HL-60/S4 treated with phorbol 12-myristate 13-acetate at 8.2 ng/mL for 4 days and 3 days (cell line): ENCODE results near the gene HAO2.
"Not testable (repeated sequence)": the region's sequence is repeated elsewhere in the genome, so short reads cannot be mapped to it uniquely, and the experiment has no call there.

Experiments used
- in situ Hi-C: fragments of 300-500 bp; cut with MboI; formaldehyde crosslinking; loops from 2 replicates; pipeline ENCODE4 v1.15.0; 2022; ENCODE audit warnings: low sequenced_read_pairs

Gene HAO2

GRCh38 chr1:119341372-119341947 is 27.1 kb upstream of the HAO2 start:
- in situ Hi-C loops: no loop called here

GRCh38 chr1:119345398-119345797 is 23.2 kb upstream of the HAO2 start:
- in situ Hi-C loops: no loop called here

GRCh38 chr1:119347858-119348257 is 20.7 kb upstream of the HAO2 start:
- in situ Hi-C loops: no loop called here

DNA sequence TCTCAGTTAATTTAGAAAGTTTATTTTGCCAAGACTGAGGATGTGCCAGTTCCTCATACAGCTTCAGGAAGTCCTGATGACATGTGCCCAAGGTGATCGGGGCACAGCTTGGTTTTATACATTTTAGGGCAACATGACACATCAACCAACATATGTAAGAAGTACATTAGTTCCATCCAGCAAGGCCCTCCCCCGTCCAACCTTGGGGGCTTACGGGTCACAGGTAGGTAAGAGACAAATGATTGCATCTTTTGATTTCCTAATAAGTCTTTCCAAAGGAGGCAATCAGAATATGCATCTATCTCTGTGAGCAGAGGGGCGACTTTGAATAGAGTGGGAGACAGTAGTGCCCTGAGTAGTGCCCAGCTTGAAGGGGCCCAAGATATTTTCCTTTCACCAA is 19.6 kb upstream of the HAO2 start:
- in situ Hi-C loops: no loop called here

GRCh38 chr1:119350866-119351265 is 17.7 kb upstream of the HAO2 start:
- in situ Hi-C loops: not testable (repeated sequence)

DNA sequence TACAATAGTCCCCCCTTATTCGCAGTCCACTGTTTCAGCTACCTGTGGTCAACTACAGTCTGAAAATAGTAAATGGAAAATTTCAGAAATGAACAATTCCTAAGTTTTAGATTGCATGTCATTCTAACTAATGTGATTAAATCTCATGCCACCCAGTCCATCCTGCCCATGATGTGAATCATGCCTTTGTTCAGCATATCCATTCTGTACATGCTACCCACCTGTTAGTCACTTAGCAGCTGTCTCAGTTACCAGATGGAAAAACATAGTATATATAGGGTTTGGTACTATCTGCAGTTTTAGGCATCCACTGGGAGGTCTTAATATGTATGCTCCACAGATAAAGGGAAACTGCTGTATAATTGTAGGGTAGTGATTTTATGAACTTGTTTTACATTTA is 16.6 kb upstream of the HAO2 start:
- in situ Hi-C loops: no loop called here

GRCh38 chr1:119353836-119354235 is 14.7 kb upstream of the HAO2 start:
- in situ Hi-C loops: no loop called here

DNA sequence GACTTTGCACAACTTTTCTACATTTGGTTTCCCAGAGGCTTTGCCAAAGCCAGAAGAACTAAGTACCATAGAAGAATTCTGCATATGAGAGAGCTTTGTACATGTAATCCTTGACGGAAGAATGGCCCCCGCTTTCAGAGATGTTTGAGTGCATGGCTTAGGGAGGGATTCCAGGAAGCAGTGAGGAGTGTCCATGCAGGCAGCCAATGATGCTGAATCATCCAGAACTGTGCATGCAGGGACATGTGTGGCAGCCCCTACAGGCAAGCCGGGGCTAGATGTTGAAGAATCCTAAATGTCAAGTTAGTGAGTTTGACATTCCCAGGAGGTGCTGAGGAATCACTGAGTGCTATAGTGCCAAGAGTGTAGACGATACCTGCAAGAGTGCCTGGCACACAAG is 9.9 kb upstream of the HAO2 start:
- in situ Hi-C loops: no loop called here

GRCh38 chr1:119359730-119360129 is 8.9 kb upstream of the HAO2 start:
- in situ Hi-C loops: no loop called here

GRCh38 chr1:119361205-119361604 is 7.4 kb upstream of the HAO2 start:
- in situ Hi-C loops: no loop called here

- in situ Hi-C loops: no loop called here
Measured at GRCh38 chr1:119361620-119362344, 6.8 kb upstream of the HAO2 start.

DNA sequence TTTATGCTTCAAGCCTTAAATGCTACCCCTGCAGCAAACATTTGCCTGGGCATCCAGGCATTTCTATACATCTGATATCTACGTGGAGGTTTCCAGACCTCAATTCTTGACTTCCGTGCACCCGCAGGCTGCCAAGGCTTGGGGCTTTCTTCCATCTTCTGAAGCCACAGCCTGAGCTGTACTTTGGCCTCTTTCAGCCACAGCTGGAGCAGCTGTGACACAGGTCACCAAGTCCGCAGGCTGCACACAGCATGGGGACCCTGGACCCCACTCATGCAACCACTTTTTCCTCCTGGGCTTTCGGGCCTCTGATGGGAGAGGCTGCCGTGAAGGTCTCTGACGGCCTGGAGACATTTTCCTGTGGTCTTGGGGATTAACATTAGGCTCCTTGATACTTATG is 5.4 kb upstream of the HAO2 start:
- in situ Hi-C loops: no loop called here

DNA sequence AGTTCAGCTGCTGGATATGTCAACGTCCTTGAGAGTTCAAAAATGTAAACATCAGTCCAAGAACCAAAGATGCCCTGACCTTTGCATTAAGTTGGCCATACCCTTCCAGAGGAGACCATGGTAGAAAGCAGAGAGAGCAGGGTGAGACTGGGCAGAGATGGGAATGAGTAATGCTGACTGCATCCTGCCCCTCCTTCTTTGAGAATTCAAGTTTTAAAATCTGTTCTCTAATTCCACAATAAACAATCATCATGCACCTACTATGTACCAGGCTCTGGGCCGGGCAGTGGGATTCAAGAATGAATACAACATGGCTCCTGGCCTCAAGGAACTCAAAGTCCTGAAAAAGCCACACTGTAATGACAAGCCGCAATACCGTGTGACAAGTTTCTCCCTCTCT is 3.9 kb upstream of the HAO2 start:
- in situ Hi-C loops: no loop called here

- in situ Hi-C loops: no loop called here
Measured at GRCh38 chr1:119366424-119366823, 2.2 kb upstream of the HAO2 start.

- in situ Hi-C loops: no loop called here
Measured at GRCh38 chr1:119367432-119368124, 1.0 kb upstream of the HAO2 start.

GRCh38 chr1:119370748-119371147 is 2.2 kb downstream of the HAO2 start:
- in situ Hi-C loops: no loop called here

DNA sequence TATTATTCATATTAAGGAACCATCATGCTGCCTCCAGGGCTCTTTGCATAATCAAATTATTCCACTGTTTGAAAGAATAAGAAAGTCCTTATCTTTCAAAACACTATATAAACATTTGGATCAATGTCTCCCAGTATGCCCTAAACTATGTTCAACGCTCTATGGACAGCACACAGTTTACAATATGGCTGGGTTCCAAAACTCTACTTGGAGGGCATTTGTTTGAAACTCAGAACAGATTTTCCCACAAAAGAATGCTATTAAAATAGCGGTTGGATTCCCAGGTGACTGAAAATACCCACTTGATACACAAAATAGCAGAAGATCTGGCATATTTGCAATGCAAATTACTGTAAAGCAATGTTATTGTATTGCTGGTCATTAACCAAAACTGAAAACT is 3.2 kb downstream of the HAO2 start:
- in situ Hi-C loops: no loop called here

- in situ Hi-C loops: no loop called here
Measured at GRCh38 chr1:119372503-119373086, 4.0 kb downstream of the HAO2 start.

GRCh38 chr1:119373465-119373864 is 4.9 kb downstream of the HAO2 start:
- in situ Hi-C loops: no loop called here

DNA sequence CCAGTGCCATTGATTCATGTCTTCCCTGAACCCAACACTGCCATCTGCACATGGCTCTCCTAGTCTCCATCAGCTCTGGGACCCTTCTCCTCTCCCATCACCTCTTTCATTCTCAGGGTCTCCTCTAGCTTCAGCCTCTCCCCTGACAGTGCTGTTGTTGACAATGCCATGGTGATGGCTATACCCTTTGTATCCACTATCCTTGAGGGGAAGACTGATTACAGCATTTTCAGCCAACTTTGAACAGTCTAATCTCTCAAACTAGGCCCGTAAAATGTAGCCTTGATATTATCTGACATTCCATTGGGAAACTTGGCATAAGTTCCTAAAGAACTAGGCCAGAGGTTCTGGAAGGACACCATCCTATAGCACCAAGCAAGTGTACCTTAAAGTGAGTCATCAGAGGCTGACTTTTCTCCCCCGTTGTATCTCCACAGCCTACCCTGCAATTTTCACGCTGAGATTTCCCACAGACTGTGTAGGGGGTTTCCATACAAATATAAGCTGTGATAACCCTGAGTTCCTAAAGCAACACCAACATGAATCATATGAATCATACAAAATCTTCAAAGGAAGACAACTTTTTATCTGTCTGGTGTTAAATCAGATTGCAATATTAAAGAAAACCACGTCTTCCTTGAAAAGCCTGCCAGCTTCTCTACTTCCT is 5.8 kb downstream of the HAO2 start:
- in situ Hi-C loops: no loop called here

- in situ Hi-C loops: no loop called here
Measured at GRCh38 chr1:119375366-119375765, 6.8 kb downstream of the HAO2 start.
